Common myeloid progenitor, CD34-positive (primary cell): Measurements from ENCODE around the gene TMEM273.

Experiments
- CTCF ChIA-PET: fragments of 350-600 bp; sonication (Branson Sonifier 250); formaldehyde crosslinking; loops from one replicate; lab custom pipeline; 2021; ENCODE audit warnings: antibody characterized with exemption; lab: Charles Lee
- POLR2A ChIA-PET: fragments of 350-600 bp; sonication (Branson Sonifier 250); formaldehyde crosslinking; loops from one replicate; lab custom pipeline; 2021; ENCODE audit warnings: antibody characterized with exemption; lab: Charles Lee
- DNase-seq, 3 donors: peaks; one replicate each; pipeline versions ENCODE4 v3.0.0 to v3.0.0-alpha.2; 2013
- H3K27ac ChIP-seq, 2 experiments: 1 replicate in 1 of 2; 2 replicates in 1 of 2; pipeline ENCODE4 v1.7.0; 2013; ENCODE audit warnings: inconsistent platforms in 2 of 2, low read length in 2 of 2, mild to moderate bottlenecking in 2 of 2, low read depth in 1 of 2, moderate library complexity in 1 of 2; ENCODE audit not compliant: severe bottlenecking in 2 of 2, insufficient read depth in 1 of 2, poor library complexity in 1 of 2
- H3K27me3 ChIP-seq, 5 experiments: replicated peaks in 2 of 5; 1 replicate in 3 of 5; 2 replicates in 2 of 5; pipeline versions ENCODE4 v1.6.1 to v1.7.0; 2013; ENCODE audit warnings: low read length in 4 of 5, mild to moderate bottlenecking in 2 of 5, moderate library complexity in 2 of 5, inconsistent platforms in 1 of 5; ENCODE audit not compliant: insufficient read depth in 5 of 5, control insufficient read depth in 4 of 5
- H3K36me3 ChIP-seq, 4 experiments: 1 replicate in 2 of 4; 2 replicates in 2 of 4; pipeline versions ENCODE4 v1.6.1 to v1.7.0; 2013; ENCODE audit warnings: low read length in 3 of 4, control low read depth in 1 of 4, mild to moderate bottlenecking in 1 of 4; ENCODE audit not compliant: control insufficient read depth in 4 of 4, insufficient read depth in 4 of 4
- H3K4me1 ChIP-seq, 4 experiments: 1 replicate in 3 of 4; 2 replicates in 1 of 4; pipeline versions ENCODE4 v1.6.1 to v1.7.1; 2013; ENCODE audit warnings: low read length in 3 of 4, mild to moderate bottlenecking in 3 of 4, control low read depth in 1 of 4, inconsistent platforms in 1 of 4, moderate library complexity in 1 of 4; ENCODE audit not compliant: control insufficient read depth in 4 of 4, insufficient read depth in 4 of 4; ENCODE audit errors: control extremely low read depth in 1 of 4
- H3K4me3 ChIP-seq, 7 experiments: 1 replicate in 4 of 7; 2 replicates in 3 of 7; pipeline versions ENCODE4 v1.5.1 to v1.7.0; 2013; ENCODE audit warnings: mild to moderate bottlenecking in 7 of 7, low read length in 6 of 7, moderate library complexity in 6 of 7, inconsistent platforms in 2 of 7, low read depth in 2 of 7, control low read depth in 1 of 7; ENCODE audit not compliant: insufficient read depth in 4 of 7, control insufficient read depth in 1 of 7; ENCODE audit errors: extremely low read depth in 1 of 7
- H3K9me3 ChIP-seq, 5 experiments: 1 replicate in 4 of 5; 2 replicates in 1 of 5; pipeline versions ENCODE4 v1.6.1 to v1.7.1; 2013; ENCODE audit warnings: low read length in 4 of 5, mild to moderate bottlenecking in 2 of 5, inconsistent platforms in 1 of 5, low read depth in 1 of 5, moderate library complexity in 1 of 5; ENCODE audit not compliant: control insufficient read depth in 4 of 5, insufficient read depth in 2 of 5; ENCODE audit errors: control extremely low read depth in 1 of 5
- WGBS: methylation state at CpG from one replicate; pipeline ENCODE4 v1.1.5; 2013; ENCODE audit not compliant: insufficient coverage; 5-methylcytosine and 5-hydroxymethylcytosine counted together

TMEM273 gene

GRCh38 chr10:49219248-49219647, 31.1 kb upstream of the TMEM273 start:
- Histone ChIP-seq H3K36me3 (no peaks in the 10 kb centered on the region), H3K27me3 (no peaks in the 10 kb centered on the region), H3K4me1 (no peaks in the 10 kb centered on the region), H3K27ac (no peak overlapping the region), H3K9me3 (peaks cover 0 to 4% (median 0%) of the 10 kb centered on the region in 5 experiments), H3K4me3 (no peak overlapping the region)
- ChIA-PET CTCF (interaction anchor here (2.3 kb wide), 1 partner anchor 188 kb away, joined by 5 read pairs; no protein-coding TSS in a partner anchor), POLR2A (interaction anchor here (1.1 kb wide), 1 partner anchor 11 kb away, joined by 4 read pairs; no protein-coding TSS in a partner anchor)
- no peak for DNase-seq
- WGBS, result 100% methylated on average over 2 of the region's 2 CpGs

GRCh38 chr10:49218480-49218879, 30.3 kb upstream of the TMEM273 start:
- ChIA-PET POLR2A (no interaction called here), CTCF (interaction anchor here (2.3 kb wide), 1 partner anchor 189 kb away, joined by 5 read pairs; no protein-coding TSS in a partner anchor)
- H3K4me3 ChIP-seq, result no peak overlapping the region
- peak in 2 of 3 donors; percentile 18 to 19 for DNase-seq
- H3K9me3 ChIP-seq, result peaks cover 0 to 4% (median 0%) of the 10 kb centered on the region in 5 experiments
- H3K4me1 ChIP-seq, result no peaks in the 10 kb centered on the region
- H3K27ac ChIP-seq, result no peak overlapping the region
- WGBS, result 13% methylated on average over 1 of the region's 2 CpGs
- no peaks in the 10 kb centered on the region for H3K36me3 ChIP-seq
- no peaks in the 10 kb centered on the region for H3K27me3 ChIP-seq

- H3K27me3 ChIP-seq, result no peaks in the 10 kb centered on the region
- DNase-seq, result no peak
- no peak overlapping the region for H3K4me3 ChIP-seq
- ChIA-PET CTCF (interaction anchor here (2.3 kb wide), 1 partner anchor 190 kb away, joined by 5 read pairs; no protein-coding TSS in a partner anchor), POLR2A (interaction anchor here (0.7 kb wide), 1 partner anchor 16 kb away, joined by 4 read pairs; no protein-coding TSS in a partner anchor)
- H3K9me3 ChIP-seq, result peaks cover 0 to 4% (median 0%) of the 10 kb centered on the region in 5 experiments
- no peaks in the 10 kb centered on the region for H3K36me3 ChIP-seq
- H3K4me1 ChIP-seq, result peaks cover 0 to 4% (median 0%) of the 10 kb centered on the region in 4 experiments
- H3K27ac ChIP-seq, result no peak overlapping the region
- WGBS, result 100% methylated on average over 1 of the region's 2 CpGs
These were observed 29.5 kb upstream of the TMEM273 start for GRCh38 chr10:49217645-49218044.

DNA sequence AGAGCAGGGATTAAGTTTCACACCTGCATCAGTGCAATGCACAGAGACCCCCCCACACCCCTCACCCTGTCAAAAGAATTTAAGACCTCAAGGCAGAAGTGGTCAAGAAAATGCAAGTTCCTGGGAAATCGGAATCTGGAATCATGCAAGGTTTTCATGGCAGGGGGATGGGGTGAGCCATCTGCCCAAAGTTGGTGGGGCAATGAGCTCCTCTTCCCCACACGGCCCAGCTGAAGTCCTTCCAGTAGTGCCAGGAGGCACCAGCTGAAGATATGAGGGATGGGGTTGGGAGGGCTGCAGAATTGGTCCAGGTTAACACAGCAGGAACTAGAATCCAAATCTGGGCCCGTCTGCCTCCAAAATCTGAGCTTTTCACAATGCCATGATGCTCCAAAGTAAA, 25.0 kb upstream of the TMEM273 start:
- H3K4me1 ChIP-seq, result peaks cover 0 to 11% (median 3%) of the 10 kb centered on the region in 4 experiments
- H3K4me3 ChIP-seq, result no peak overlapping the region
- CTCF ChIA-PET, result interaction anchor here (1.0 to 1.5 kb wide), 3 partner anchors 25 to 193 kb away, joined by 3 read pairs; partner anchors contain the start of gene TMEM273
- no peaks in the 10 kb centered on the region for H3K9me3 ChIP-seq
- WGBS, result 83% methylated on average over 1 of the region's 3 CpGs
- H3K27ac ChIP-seq, result no peak overlapping the region
- H3K36me3 ChIP-seq, result no peaks in the 10 kb centered on the region
- DNase-seq, result no peak
- POLR2A ChIA-PET, result no interaction called here
- H3K27me3 ChIP-seq, result no peaks in the 10 kb centered on the region

DNA sequence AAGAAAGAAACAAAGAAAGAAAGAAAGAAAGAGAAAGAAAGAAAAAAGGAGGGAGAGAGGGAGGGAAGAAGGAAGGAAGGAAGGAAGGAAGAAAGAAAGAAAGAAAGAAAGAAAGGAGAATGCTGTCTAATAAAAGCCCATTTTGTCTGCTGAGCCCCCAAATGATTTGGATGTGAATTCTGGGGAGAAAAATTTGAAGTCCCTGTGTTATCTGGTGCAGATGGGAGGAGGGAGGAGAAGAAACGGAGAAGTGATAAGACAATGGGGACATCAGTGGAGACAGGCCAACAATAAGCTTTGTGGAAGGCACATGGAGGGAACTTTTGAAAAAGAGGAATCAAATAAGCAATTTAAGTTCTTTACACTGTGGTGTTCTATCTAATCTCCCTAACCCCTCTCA, 24.6 kb upstream of the TMEM273 start:
- H3K27me3 ChIP-seq, result no peaks in the 10 kb centered on the region
- H3K36me3 ChIP-seq, result no peaks in the 10 kb centered on the region
- POLR2A ChIA-PET, result no interaction called here
- H3K4me3 ChIP-seq, result no peak overlapping the region
- no peaks in the 10 kb centered on the region for H3K9me3 ChIP-seq
- H3K27ac ChIP-seq, result no peak overlapping the region
- H3K4me1 ChIP-seq, result peaks cover 0 to 11% (median 3%) of the 10 kb centered on the region in 4 experiments
- peak in 2 of 3 donors; percentile 19 to 27 for DNase-seq
- CTCF ChIA-PET, result interaction anchor here (1.0 kb wide), 1 partner anchor 193 kb away, joined by 3 read pairs; no protein-coding TSS in a partner anchor
- no CpG with 5 or more reads among the region's 1 CpG for WGBS

DNA sequence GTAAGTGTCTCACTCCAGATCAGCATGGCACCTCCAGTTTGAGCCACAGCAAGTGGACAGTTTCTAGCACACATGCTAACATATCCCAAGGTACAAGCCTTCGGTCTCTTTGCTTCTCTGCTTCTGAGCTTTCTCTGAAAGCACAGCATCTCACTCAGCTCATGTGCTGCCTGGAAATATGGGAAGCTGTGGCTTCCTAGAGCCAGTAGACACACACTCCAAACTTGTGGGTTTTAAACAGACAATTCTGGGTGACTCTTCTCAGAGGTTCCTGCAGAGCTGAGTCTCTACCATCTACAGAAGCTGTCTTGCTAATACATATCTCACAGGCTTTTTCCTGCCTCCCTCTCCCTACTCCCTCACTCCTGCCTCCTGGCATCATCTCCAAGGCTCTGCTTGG, 23.9 kb upstream of the TMEM273 start:
- Histone ChIP-seq H3K4me3 (no peak overlapping the region), H3K9me3 (no peaks in the 10 kb centered on the region), H3K4me1 (peaks cover 0 to 11% (median 3%) of the 10 kb centered on the region in 4 experiments), H3K27ac (no peak overlapping the region), H3K36me3 (no peaks in the 10 kb centered on the region), H3K27me3 (no peaks in the 10 kb centered on the region)
- POLR2A ChIA-PET, result no interaction called here
- 82% methylated on average over 1 of the region's 1 CpG for WGBS
- DNase-seq, result peak in 2 of 3 donors; percentile 35 to 56
- CTCF ChIA-PET, result interaction anchor here (1.0 to 1.2 kb wide), 2 partner anchors 9 to 49 kb away, joined by 3 to 5 read pairs; no protein-coding TSS in a partner anchor

- H3K9me3 ChIP-seq, result peaks cover 0 to 3% (median 0%) of the 10 kb centered on the region in 5 experiments
- no peaks in the 10 kb centered on the region for H3K27me3 ChIP-seq
- DNase-seq, result no peak
- H3K36me3 ChIP-seq, result no peaks in the 10 kb centered on the region
- peaks cover 0 to 11% (median 3%) of the 10 kb centered on the region in 4 experiments for H3K4me1 ChIP-seq
- H3K27ac ChIP-seq, result no peak overlapping the region
- WGBS, result 100% methylated on average over 2 of the region's 2 CpGs
- ChIA-PET CTCF (interaction anchor here (1.5 kb wide), 1 partner anchor 12 kb away, joined by 3 read pairs; no protein-coding TSS in a partner anchor), POLR2A (no interaction called here)
- H3K4me3 ChIP-seq, result no peak overlapping the region
These were observed 20.8 kb upstream of the TMEM273 start for GRCh38 chr10:49208996-49209395.
